Urinary bladder (tissue), 4 donors: ENCODE data around the gene CREBBP. TPM values are rescaled to one million over a fixed set of nuclear protein-coding genes. Genes with fewer than 3 reads are reported as not detected.
A peak's percentile ranks its signal among the peaks of the same experiment; 100 is the strongest.

ENCODE experiments used
- DNase-seq: peaks from one replicate; pipeline ENCODE4 v3.0.0-alpha.2; 2015; ENCODE audit errors: extremely low spot score
- H3K27ac ChIP-seq: one replicate; pipeline ENCODE4 v1.5.1; 2013; ENCODE audit warnings: low read depth, mild to moderate bottlenecking, moderate library complexity
- H3K36me3 ChIP-seq: one replicate; pipeline ENCODE4 v1.6.1; 2013; ENCODE audit warnings: mild to moderate bottlenecking, moderate library complexity; ENCODE audit not compliant: insufficient read depth
- H3K4me1 ChIP-seq: one replicate; pipeline ENCODE4 v1.6.1; 2013; ENCODE audit warnings: mild to moderate bottlenecking, moderate library complexity; ENCODE audit not compliant: insufficient read depth
- H3K4me3 ChIP-seq: one replicate; pipeline ENCODE4 v1.5.1; 2013; ENCODE audit warnings: low read depth, low read length
- WGBS: extraction: QIAGEN DNeasy Blood & Tissue Kit; methylation state at CpG from one replicate; pipeline ENCODE4 v1.1.7; 2013; 5-methylcytosine and 5-hydroxymethylcytosine counted together
- polyA plus RNA-seq: library from polyadenylated mRNA; stranded (reverse); fragments of 200-250 nt; gene quantifications from one replicate; pipeline ENCODE4 v1.2.3, GENCODE V29; 2013
- total RNA-seq: library from RNA; depleted of rRNA; stranded (reverse); fragments of >200 nt; gene quantifications from one replicate; pipeline ENCODE4 v1.2.3, GENCODE V29; 2014
- donor health status: healthy with polysubstance abuse.
- donor health status: healthy.

Gene CREBBP
- total and polyA plus RNA-seq, 2 donors = 23.2 to 67.3 TPM

GRCh38 chr16:3857189-3858043 lies 23.1 kb downstream of the CREBBP start:
- peaks cover 7% of the 10 kb centered on the region for H3K4me1 ChIP-seq
- H3K4me3 ChIP-seq = no peak overlapping the region
- 51% methylated on average over 12 of the region's 12 CpGs for WGBS
- DNase-seq = no peak
- H3K27ac ChIP-seq = peak overlapping the region; percentile 40
- H3K36me3 ChIP-seq = no peaks in the 10 kb centered on the region

GRCh38 chr16:3856367-3857141 lies 24.0 kb downstream of the CREBBP start:
- Histone ChIP-seq H3K27ac (no peak overlapping the region), H3K36me3 (no peaks in the 10 kb centered on the region), H3K4me3 (no peak overlapping the region), H3K4me1 (peaks cover 7% of the 10 kb centered on the region)
- WGBS = 77% methylated on average over 6 of the region's 6 CpGs
- DNase-seq = no peak

- H3K4me3 ChIP-seq = no peak overlapping the region
- WGBS = 75% methylated on average over 19 of the region's 19 CpGs
- H3K4me1 ChIP-seq = peaks cover 4% of the 10 kb centered on the region
- peaks cover 1% of the 10 kb centered on the region for H3K36me3 ChIP-seq
- H3K27ac ChIP-seq = no peak overlapping the region
- DNase-seq = no peak
These were observed 25.6 kb downstream of the CREBBP start for GRCh38 chr16:3854750-3855541.

GRCh38 chr16:3850544-3850899 lies 30.0 kb downstream of the CREBBP start:
- H3K27ac ChIP-seq = no peak overlapping the region
- H3K36me3 ChIP-seq = peaks cover 5% of the 10 kb centered on the region
- H3K4me3 ChIP-seq = no peak overlapping the region
- peaks cover 5% of the 10 kb centered on the region for H3K4me1 ChIP-seq
- no peak for DNase-seq
- 58% methylated on average over 10 of the region's 10 CpGs for WGBS

GRCh38 chr16:3849751-3850543 lies 30.6 kb downstream of the CREBBP start:
- DNase-seq = no peak
- H3K27ac ChIP-seq = no peak overlapping the region
- 93% methylated on average over 19 of the region's 19 CpGs for WGBS
- no peak overlapping the region for H3K4me3 ChIP-seq
- H3K4me1 ChIP-seq = peaks cover 5% of the 10 kb centered on the region
- peaks cover 5% of the 10 kb centered on the region for H3K36me3 ChIP-seq

GRCh38 chr16:3846595-3847091 lies 33.9 kb downstream of the CREBBP start:
- Histone ChIP-seq H3K36me3 (peaks cover 5% of the 10 kb centered on the region), H3K27ac (no peak overlapping the region), H3K4me3 (no peak overlapping the region), H3K4me1 (peaks cover 2% of the 10 kb centered on the region)
- WGBS = 73% methylated on average over 6 of the region's 6 CpGs
- no peak for DNase-seq

GRCh38 chr16:3846087-3846486 lies 34.4 kb downstream of the CREBBP start:
- Histone ChIP-seq H3K4me1 (peaks cover 2% of the 10 kb centered on the region), H3K4me3 (no peak overlapping the region), H3K27ac (no peak overlapping the region), H3K36me3 (peaks cover 5% of the 10 kb centered on the region)
- DNase-seq = no peak

- no peak for DNase-seq
- H3K4me3 ChIP-seq = no peak overlapping the region
- H3K27ac ChIP-seq = no peak overlapping the region
- H3K4me1 ChIP-seq = peaks cover 2% of the 10 kb centered on the region
- WGBS = 28% methylated on average over 3 of the region's 3 CpGs
- peaks cover 4% of the 10 kb centered on the region for H3K36me3 ChIP-seq
These were observed 37.5 kb downstream of the CREBBP start for GRCh38 chr16:3842994-3843393.

GRCh38 chr16:3841729-3842508 lies 38.6 kb downstream of the CREBBP start:
- WGBS = 63% methylated on average over 10 of the region's 10 CpGs
- Histone ChIP-seq H3K4me1 (peaks cover 3% of the 10 kb centered on the region), H3K4me3 (no peak overlapping the region), H3K36me3 (no peaks in the 10 kb centered on the region), H3K27ac (no peak overlapping the region)
- no peak for DNase-seq

GRCh38 chr16:3839402-3840184 lies 40.9 kb downstream of the CREBBP start:
- Histone ChIP-seq H3K36me3 (no peaks in the 10 kb centered on the region), H3K4me1 (peaks cover 1% of the 10 kb centered on the region), H3K27ac (no peak overlapping the region), H3K4me3 (no peak overlapping the region)
- DNase-seq = no peak
- 91% methylated on average over 4 of the region's 4 CpGs for WGBS

GRCh38 chr16:3838600-3839401 lies 41.7 kb downstream of the CREBBP start:
- no peaks in the 10 kb centered on the region for H3K36me3 ChIP-seq
- H3K4me1 ChIP-seq = peaks cover 1% of the 10 kb centered on the region
- no peak overlapping the region for H3K27ac ChIP-seq
- DNase-seq = no peak
- no peak overlapping the region for H3K4me3 ChIP-seq
- 85% methylated on average over 9 of the region's 9 CpGs for WGBS
